GM20000 (cell line): ENCODE data around the gene TRUB1.

Experiments used
- DNase-seq: peaks from one replicate; pipeline ENCODE4 v3.0.0; 2012; ENCODE audit warnings: low spot score
- TF ChIP-seq, protein P1 (sequence below): IDR thresholded peaks from 2 replicates; pipeline ENCODE4 v1.5.1; 2012; ENCODE audit warnings: mild to moderate bottlenecking, control low read depth; ENCODE audit errors: extremely low read depth, missing control alignments

TRUB1 gene

DNA sequence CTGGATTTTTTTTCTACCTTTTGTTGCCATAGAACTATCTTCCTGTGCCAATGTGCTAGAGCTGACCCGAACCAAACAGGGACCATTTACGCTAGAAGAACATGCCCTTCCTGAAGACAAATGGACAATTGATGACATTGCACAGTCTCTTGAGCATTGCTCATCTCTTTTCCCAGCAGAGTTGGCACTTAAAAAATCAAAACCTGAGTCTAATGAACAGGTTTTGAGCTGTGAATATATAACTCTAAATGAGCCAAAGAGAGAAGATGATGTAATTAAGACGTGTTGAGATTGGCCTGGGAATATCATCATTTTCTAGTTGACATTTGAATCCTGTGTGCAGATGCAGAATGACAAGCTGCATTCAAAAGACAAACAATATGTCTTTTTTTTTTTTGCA is 37.1 kb downstream of the TRUB1 start:
- DNase-seq = no peak
- TF ChIP-seq, protein P1, sequence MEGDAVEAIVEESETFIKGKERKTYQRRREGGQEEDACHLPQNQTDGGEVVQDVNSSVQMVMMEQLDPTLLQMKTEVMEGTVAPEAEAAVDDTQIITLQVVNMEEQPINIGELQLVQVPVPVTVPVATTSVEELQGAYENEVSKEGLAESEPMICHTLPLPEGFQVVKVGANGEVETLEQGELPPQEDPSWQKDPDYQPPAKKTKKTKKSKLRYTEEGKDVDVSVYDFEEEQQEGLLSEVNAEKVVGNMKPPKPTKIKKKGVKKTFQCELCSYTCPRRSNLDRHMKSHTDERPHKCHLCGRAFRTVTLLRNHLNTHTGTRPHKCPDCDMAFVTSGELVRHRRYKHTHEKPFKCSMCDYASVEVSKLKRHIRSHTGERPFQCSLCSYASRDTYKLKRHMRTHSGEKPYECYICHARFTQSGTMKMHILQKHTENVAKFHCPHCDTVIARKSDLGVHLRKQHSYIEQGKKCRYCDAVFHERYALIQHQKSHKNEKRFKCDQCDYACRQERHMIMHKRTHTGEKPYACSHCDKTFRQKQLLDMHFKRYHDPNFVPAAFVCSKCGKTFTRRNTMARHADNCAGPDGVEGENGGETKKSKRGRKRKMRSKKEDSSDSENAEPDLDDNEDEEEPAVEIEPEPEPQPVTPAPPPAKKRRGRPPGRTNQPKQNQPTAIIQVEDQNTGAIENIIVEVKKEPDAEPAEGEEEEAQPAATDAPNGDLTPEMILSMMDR = no peak

DNA sequence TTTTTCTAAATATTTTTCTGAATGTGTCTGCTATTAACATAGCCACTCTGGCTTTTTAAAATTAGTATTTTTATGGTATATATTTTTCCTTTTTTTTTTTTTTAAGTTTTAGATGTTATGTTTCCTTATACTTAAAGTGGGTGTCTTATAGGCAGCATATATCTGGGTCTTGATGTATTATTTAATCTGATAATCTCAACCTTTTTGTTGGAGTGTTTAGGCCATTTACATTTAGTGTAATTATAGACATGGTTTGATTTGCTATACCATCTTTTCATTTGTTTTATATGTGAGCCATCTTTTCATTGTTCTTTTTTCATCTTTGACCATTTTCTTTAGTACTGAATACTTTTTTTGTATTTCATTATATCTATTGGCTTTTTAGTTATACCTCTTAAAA is 45.0 kb downstream of the TRUB1 start:
- TF ChIP-seq, protein P1 = no peak
- no peak for DNase-seq

DNA sequence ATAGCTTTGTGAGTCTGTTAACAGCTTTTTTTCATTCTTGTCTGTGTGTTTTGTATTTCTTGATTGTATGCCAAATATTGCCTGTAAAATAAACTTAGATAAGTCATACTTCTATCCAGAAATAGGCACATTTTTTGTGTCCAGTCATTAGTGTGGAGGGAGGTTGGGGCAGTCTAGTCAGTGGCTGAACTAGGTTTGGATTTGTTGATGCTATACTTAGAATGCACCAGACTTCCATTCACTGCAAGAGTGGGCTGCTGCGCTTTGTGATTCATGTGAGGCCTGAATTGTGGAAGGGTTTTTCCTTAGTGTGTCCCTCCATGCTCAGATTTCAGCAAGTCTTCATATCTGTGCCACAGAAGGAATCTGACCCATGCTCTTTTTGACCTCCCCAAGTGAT is 50.0 kb downstream of the TRUB1 start:
- TF ChIP-seq, protein P1 = no peak

DNA sequence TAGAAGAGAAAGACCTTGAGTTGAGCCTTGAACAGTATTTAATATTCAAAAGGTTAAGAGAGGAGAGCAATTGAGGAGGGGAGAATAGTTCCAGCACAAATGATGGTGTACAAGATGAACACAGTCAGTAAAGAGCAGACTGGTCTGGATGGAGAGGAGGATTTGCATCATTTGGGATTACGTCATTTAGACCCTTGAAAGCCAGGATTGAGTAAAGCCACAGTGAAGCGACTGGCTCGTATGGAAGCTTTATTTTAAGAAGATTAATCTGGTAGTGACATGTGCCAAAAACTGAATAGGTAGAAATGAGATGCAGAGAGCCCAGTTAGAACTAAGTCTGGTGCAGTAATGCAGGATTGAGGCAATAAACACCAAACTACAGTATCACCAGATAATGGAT is 52.6 kb downstream of the TRUB1 start:
- TF ChIP-seq, protein P1 = no peak
- no peak for DNase-seq

More for the DNA sequence above, 50.0 kb downstream of the TRUB1 start:
- no peak for DNase-seq

DNA sequence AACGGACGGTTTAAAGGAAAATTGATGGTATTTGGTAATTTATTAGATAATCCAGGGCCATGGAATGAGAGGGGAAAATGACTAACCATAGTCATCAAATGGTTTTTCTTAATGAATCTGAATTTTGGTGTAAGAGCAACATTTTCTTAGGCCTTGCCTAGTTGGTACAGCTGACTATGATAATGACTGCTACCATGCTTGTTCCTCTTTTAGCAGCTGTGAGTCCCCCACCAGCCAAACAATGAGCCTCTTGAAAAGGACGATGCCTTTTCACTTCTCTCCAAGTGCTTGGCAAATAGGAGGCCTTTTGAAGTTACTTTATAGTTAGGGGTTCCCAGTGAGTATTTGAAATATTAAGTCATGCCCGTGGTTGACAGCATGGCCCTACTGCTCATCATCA is 53.0 kb downstream of the TRUB1 start:
- no peak for DNase-seq
- TF ChIP-seq, protein P1 = no peak

DNA sequence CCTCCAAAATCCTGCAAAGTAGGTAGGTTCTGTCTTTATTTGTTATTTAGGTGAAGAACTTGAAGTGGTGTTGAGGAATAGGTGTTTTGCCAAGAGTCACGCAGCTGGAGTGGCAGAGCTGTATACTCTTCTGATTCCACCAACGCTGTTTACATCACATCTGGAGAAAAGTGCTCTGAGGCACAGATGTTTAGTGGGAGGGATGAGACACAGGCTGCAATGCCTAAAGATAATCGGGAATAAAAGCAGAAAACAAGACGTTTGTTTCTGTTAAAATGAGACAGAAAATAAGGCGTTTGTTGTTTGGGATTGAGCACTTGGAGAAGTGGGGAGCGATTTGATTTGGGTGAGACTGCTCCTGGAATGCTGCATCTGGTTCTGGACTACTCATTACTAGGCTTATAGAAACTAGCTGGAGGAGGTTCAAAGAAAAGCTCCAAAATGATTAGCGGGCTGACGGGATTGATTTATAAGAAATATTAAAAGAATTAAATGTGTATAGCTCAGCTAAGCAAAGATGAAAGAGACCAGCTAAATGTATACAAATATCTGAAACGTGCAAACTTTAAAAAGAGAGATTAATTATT is 54.3 kb downstream of the TRUB1 start:
- no peak for DNase-seq
- TF ChIP-seq, protein P1 = no peak

DNA sequence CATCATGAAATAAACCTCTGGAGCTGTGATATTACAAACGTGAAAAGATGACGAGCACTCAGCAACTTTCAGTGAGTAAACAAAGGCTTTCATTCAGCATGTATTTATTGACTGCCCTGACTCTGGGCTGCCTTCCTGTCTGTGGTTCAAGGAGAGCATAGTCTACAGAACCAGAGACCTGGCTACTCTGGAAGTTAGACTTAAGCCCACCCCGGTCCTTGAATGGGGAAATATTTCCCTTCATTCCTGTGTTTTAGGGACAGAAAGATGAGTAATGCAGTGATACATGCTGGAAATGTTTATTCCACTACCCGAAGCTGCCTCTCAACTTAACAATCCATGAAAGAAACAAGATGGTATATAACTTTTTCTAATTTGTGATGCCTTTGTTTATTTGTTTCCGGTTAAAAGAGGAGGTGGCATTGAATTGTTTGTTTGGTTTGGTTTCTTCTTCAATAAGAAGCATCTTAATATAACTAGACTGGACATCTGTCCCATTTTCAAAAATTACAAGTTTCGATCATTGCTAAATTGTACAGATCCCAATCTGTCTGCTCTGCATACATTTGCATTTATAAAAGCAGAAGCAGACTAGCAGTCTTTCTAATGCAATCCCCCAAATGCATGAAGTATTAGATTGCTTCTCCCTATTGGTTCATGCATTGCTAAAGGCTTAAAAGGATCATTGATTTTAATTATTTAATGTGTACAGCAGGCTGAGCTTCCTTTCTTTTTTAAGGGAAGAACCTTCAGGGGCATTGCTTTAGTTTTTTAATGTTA is 57.7 kb downstream of the TRUB1 start:
- DNase-seq = no peak
- TF ChIP-seq, protein P1 = no peak
